DMS 273 treated with DMSO at 0.1 percent for 48 hours (cell line): ENCODE data around the gene CEP72.

ENCODE experiments used
- DNase-seq: peaks from one replicate; lab custom pipeline; 2025; lab: John Stamatoyannopoulos, UW

Gene CEP72

DNA sequence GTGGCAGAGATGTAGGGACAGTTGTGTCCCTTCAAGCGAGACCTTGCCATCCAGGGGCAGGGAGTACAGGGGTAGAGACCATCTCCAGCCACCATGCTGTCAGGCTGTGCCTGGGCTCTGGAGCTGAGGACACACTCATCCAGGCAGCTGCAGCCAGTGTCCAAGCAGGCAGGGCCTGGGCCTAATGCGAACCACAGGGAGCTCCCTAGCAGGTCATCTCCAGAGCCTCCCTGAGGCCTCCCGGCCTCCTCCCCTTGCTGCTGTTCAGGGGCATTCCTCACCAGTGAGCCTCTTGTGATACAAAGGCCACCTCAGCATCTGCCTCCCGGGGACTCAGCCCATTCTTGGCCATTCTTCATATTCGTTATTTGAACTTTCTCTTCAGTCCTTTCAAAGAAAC lies 46.0 kb downstream of the CEP72 start:
- DNase-seq = no peak

DNA sequence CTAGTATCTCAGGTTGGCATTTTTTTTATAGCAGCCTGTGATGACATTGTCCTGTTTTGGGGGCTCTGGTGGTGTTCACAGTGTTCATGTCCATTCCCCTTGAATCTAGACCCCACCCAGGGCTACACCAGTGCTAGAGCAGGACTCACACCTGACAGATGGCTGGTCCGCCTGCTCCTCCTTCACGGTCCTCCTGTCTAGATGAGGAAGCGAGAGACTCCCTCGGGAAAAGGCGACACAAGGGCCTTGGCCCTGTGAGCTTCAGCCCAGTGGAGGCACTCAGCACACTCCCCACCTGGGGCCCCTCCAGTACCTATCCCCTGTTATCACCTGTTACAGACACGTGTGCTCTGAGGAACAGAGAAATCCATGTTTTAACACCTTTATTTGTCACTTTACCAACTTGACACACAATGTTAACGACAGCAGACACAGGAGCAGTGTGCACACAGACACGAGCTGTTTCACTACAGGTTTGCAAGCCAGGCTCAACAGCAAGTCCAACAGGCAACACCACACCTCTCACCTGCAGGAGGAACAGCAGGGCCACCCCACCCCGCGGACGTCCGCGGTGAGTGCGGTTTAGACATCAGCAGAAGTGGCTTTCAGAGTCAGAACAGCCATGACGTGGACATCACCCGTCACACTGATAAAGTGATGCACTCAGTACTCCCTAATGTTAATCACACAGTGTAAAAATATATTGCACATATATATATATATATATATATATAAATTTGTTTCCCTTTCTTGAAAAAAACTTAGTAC lies 47.5 kb downstream of the CEP72 start:
- no peak for DNase-seq

DNA sequence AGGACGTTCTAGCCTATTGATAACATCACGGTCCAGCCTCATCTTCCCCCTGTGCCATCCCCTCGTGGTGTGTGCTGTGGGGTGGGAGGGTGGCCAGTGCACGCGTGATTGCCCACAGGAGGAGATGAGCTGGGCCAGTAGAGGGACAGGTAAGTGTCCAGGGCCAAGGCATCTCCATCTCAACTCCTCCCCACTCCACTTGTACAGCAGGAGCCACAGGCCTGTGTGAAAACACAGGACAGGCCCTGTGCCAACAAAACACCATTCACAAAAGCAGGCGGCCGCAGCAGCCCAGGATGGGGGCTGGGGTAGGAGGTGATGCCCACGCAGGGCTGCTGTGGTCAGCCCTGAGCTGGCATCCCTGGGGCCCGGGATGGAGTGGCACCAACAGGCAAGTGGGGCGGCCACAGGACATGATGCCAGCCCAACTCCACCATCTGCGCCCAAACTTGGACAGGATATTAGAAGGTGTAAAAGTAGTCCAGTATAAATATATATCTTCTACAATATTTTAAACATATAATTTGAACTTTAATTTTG lies 48.4 kb downstream of the CEP72 start:
- DNase-seq = no peak

DNA sequence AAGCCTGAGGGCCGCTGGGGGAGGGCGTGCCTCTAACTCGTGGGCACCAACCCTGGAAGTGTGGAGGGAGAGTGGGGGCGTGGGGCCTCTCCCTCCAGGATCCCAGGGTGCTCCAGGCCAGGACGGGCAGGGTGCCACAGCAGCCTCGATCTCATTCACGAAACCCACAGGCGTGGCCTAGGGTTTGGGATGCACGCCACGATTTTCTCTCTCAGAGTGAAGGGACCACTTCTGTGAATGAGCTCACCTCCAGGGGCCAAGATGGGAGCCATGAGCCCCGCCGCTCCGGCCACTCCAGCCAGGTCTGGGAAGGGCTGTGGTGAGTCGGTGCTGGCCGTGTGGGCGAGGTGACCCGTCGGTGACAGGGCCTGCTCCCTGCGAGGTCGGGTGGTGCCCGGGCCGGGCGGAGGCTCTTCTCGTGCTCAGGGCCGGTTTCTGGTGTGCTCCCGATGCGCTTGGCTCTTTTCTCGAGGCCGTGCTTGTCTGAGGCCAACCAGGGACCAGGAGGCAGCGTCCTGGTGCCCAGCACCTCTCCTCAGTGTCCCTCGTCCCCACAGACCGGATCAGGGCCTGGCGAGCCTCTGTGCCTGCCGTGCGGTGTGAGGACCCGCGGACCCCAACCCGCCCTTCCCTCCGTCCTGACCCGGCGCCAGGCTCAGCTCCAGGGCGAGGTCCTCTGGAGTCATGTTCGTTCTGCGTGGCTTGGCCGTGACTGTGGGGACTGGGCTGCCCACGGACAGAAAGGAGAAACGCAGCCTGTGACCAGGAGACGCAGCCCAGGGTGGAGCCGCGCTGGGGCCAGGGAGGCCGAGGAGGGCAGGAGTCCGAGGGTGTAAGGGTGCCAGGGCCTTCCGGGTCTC lies 50.0 kb downstream of the CEP72 start:
- DNase-seq = no peak

DNA sequence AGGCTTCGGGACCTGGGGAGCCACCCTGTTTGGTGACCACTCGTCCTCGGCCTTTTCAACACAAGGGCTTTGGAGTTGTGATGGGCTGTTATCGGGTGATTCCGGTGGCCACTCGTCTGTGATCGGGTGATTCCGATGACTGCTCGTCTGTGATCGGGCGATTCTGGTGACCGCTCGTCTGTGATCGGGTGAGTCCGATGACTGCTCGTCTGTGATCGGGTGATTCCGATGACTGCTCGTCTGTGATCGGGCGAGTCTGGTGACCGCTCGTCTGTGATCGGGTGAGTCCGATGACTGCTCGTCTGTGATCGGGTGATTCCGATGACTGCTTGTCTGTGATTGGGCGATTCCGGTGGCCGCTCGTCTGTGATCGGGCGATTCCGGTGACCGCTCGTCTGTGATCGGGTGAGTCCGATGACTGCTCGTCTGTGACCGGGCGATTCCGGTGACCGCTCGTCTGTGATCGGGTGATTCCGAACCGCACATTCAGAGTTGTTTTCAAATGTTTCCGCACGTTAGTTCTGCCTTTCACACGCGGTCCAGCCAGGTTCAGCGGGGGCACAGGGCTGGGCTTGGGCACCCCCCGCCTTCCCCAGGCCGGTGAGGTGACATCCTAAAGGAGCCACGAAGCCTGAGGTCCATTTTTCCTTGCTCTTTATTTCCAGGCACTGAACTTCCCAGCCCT lies 50.8 kb downstream of the CEP72 start:
- no peak for DNase-seq

DNA sequence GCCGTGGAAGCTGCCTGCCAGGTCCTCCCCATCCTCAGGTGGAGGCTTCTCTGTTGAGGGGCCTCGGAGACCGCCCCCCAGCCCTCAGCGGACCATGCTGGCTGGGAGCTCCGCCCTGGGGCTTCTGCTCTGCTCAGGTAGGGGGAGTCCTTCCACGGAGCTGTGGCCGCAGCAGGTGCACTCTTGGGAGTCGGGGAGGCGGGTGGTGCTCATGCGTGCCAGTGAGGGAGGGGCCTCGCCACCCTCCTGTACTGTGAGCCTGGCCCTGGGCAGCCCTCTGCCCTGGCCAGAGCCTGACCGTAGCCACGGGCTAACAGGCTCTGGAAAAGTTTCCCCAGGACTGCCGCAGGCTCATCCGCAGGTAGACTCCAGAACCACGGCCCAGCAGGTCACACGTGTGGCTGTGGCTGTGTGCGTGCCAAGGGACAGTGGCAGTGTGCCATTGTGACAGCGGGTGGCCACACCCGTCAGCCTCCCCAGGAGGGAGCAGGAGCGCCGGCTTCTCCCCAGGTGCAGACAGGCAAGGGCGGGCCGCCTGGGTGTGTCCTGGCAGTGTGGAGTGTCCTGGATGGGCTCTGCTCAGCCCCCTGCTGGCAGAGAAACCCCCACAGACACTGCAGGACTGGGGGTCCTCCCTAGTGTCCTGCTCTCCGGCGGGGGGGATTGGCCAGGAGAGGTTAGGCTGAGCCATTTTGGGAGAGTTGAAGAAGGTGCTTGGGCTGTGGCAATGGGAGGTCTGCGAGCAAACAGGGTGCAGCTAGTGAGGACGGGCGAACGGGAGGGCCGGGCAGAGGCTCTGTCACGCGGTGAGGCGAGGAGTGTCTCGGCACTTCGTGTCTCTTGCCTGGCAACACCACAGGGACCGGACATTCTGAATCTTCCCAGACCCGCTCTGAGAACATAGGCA lies 51.5 kb downstream of the CEP72 start:
- DNase-seq = no peak

DNA sequence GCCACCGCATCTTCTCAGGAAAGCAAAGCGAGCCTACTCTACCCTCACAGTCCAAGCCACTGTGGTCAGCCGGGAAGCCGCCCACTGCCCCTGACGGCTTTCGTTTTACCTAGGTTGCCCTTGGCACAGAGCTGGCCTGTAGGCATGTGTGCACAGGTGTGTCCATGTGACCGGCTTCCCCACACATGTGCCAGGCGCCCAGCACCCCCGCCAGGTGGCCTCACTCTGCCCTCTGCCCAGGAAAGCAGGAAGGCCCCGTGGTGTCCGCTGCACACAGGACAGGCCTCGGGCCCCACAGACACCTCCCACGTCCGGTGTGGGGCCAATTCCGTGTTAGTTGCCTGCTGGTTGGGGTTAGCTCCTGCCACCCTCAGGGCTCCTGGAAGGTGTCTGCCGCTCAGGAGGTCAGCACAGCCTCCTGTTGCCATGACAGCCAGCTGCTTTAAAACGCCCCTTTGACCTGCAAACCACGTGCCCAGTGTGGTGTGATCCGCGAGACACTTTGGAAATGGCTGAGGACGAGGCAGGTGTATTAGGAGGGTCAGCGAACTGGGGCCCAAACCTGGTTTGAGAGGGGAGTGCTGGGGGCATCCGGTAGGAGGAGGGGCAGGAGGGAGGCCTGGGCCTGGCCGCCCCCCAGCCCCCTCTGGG lies 52.3 kb downstream of the CEP72 start:
- DNase-seq = no peak

DNA sequence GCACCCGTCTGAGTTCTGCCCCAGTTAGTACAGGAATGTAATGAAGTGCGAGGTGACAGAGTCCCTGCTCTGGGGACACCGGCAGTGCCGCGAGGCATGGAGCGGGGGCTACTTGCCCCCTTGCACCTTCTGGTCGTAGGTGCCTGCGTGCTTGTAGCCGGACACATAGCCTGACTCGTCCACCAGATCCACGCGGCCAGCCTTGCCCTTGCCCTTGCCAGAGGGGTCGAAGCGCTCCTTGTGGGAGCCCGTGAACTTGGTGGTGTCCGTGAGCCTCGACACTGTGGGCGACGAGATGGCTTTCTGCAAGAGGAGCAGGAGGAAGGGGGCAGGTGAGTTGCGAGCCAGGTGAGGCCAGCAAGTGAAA lies 52.8 kb downstream of the CEP72 start:
- no peak for DNase-seq

DNA sequence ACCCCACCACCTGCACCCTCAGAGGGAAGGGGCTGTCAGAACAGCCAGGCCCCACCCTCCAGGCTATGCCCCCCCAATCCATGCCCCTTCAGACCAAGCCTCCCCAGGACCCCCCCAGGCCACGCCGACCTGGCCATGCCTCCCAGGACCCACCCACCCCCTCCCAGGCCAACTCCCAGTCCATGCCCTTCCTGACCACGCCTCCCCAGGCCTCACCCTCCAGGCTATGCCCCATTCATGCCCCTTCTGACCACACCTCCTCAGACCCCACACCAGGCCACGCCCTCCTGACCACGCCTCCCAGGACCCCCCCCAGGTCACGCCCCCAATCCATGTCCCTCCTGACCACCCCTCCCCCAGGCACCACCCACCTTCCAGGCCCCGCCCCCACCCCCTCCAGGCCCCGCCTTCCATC lies 53.4 kb downstream of the CEP72 start:
- no peak for DNase-seq

DNA sequence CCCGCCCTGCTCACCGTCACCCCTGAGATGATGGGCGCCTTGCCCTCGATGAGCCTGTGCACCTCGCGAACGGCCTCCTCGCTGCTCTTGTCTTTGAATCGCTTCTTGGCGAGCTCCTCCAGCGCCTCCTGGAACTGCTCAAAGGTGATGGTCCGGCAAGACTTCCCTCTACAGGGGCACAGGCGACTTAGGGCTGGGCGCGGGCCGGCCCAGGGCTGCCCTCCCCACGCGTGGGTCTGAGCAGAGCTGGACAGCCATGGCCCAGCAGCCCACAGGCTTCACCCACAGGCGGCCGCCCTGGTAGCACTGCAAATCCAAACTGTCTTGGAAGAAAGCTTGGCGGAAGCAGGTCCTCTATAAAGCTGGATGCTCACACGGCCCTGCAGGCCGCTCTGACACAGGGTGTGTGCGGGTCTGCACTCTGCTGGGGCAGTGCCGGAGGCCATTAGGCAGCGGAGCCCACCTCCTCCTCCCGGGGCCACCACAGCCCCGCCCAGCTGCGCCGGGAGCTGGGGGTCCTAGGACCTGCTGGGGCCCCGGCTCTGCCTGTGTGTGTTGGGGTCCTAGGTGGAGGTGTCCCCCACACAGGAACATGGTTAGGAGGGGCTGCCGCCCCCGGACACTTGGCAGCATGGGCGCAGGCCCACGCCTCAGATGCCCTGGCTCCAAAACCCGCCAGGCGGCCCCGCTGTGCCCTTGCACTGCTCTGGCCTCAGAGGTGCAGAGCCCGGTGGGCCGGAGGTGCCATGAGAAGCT lies 54.0 kb downstream of the CEP72 start:
- DNase-seq = no peak

DNA sequence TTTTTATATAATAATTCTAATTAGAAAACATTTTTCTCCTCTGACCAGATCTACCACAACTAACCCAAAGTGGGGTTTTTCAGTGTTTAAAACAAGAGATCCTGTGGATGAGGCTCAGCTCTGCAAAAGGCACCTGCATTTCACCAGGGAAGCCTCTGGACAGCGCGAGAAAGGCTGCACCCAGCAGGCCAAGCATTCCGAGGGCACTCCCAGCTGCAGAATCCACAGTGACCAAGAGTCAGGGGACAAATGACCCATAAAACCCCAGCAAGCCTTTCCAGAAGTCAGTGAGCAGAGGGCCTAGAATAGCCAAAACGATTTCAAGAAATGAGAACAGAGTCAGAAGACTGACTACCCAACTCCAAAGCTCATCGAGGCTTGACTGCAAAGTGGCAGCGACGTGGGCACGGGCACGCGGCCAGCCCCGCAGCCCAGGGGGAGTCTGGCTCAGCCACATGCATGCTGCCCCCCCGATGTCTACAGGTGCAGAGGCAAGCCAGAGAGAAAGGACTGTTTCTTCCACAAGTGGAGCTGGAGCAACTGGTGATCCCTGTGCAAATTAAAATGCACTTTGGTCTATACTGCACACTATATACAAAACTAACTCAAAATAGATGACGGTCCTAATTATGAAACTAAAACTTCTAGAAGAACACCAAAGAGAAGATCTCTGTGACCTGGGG lies 54.8 kb downstream of the CEP72 start:
- DNase-seq = no peak

DNA sequence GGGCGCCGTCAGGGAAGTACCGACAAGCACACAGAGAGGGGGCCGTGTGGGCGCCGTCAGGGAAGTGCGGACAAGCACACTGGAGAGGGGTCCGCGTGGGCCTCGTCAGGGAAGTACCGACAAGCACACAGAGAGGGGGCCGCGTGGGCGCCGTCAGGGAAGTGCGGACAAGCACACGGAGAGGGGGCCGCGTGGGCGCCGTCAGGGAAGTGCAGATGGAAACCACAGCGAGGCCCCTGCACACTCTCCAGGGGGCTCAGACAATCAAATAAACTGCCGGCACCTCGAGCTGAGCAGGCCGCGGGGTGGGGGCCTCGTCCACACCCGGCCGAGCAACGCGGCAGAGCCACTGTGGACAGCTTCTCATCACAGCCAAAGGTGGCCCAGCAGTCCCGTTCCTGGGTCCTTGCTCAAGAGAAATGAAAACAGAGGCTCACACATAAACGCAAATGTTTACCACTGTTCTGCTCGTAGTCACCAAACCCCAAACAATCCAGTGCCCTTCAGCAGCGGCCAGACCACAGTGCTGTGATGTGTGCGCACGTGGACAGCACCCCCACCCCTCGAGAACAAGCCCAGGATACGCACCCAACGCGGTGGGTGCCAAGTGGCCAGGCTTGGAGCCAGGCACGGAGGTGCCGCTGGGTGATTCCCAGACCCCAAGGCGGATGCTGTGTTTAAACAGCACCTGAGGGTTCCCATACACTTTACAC lies 56.3 kb downstream of the CEP72 start:
- no peak for DNase-seq

DNA sequence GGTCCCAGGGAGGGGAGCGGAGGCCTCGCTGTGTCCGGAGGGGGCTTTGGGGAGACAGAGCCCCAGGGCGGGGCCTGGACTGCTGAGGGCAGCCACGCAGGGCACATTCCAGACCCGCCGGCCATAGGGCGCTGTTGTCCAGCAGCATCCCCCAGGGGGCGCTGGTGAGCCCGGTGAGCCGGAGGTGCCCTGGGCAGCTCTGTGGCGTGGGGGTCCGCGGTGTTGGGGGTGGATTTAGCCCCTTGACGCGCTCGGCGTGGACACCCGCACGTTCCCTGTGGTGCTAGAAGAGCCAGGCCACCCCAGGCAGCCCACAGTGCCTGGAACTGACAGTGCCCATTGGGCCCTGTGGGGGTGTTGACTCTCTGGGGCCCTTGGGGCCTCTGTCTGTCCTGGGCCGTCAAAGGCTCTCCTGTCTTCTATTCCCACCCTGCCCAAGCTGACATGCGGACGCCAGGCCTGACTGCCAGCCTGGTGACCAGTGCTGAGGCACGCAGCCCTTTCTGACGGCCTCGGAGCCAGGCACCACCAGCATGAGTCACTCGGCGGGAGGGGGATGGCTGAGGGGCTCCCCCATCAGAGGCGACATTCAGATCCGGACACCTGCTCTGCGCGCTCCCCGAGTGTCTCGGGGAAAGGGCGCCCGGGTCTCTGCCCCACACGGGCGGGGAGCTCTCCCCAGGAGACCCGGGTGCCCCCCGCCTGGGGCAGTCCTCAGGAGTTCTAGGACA lies 57.1 kb downstream of the CEP72 start:
- no peak for DNase-seq

DNA sequence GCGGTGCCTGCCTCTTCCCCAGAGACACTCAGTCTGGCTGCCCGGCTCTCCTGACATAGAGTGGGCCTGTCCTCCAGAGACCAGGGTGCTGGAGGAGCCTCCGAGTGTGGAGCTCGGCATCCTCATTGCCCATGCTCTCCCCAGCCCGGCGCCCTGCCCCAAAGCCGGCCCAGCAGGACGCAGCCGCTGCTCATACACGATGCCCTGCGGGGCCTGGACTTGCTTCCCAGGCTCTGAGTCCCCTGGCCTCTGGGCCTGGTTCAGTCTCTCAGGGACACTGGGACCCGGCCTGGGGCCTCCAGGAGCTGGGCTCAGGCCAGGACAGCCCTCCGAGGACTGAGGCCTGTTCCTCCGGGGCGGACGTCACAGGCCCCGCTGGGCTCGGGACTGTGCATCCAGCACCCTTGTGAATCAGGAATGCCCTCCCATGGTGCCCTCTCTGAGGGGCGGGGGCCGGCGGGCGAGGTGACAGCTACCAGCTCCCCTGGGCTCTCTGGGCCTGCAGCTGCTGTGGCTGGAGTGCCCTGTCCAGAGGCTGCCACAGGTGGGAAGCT lies 57.8 kb downstream of the CEP72 start:
- no peak for DNase-seq

DNA sequence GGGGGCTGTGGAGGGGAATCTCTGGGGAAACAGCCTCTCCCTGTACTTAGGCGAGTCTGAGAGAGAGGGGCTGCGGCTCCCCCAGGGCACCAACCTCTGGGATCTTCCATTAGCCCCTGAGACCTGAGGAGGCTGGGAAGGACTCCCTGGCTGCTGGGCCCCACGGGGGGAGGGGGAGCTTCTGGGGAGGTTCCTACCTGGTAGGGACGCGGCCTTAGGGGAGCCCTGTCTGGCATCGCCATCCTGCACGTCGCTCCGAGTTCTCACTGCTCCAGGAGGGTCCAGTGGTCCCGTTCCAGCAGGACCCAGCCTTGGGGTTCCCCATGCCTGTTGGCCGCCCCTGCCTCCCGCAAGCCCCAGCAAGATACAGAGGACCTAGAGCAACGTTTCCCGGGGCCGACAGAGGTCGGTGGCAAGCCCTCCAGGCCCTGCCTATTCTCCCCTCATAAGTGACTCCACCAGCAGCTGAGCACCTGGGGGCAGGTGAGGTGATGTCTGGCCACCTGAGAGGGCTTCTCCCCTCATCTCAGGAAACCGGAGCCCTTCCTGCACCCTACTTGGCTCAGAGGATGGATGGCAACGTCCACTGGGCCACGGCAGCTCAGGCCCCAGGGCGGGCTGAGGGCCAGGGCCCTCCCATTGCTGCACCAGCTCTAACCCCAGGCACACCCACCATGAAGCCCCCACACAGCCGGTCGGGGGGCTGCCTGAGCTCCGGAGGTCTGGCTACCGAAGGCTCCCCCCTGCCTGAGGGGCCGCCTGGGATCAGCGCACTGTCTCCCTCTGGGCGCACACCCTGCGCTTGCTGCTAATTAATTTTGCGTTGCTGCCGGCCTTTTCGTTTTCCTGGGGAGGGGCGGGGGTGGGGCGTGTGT lies 58.5 kb downstream of the CEP72 start:
- DNase-seq = no peak

DNA sequence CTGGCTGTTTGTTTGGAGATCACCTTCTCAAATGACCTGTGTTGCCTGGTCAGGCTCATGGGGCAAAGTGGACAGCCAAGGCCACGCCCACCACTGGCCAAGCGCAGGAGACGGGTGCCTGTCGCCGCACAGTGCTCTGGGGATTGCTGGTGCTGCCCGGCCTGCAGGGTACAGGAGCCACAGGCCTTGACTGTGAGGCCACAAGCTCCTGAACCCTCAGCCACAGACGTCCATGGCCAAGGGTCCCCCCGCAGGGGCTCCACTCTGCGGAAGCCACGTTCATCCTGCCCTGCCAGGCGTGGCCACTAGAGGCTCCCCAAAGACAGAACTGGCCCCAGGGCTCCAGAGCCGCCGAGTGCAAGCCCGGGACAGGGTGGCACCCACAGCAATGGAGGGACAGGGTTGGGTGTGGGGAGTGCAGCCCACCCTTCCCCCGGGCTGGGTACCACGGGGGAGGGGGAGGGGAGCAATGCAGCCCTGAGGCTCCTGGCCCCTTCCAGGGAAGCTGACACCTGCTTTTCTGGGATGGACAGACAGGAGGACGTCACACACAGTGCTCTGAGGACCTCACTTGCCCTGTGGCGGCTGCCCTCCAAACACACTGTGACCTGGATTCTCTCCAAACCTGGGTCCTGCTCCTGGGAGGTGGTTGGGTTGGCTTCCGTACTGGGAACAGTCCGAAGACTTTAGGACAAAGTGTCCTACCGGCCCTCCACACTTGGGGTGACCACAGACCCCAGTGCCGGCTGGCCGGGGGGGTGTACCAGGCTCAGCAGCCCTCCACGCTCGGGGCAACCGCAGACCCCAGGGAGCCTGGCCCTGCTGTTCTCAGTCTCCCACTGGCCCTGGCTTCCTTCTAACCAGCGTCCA lies 59.6 kb downstream of the CEP72 start:
- no peak for DNase-seq
